Body of pancreas (tissue), 4 donors: Measurements from ENCODE around the gene IGF1R. TPM values are rescaled to one million over a fixed set of nuclear protein-coding genes. Genes with fewer than 3 reads are reported as not detected.

ENCODE experiments used
- ATAC-seq: fragments of 150-250 bp; one replicate; pipeline ENCODE4 v1.9.1; 2016
- DNase-seq, 4 donors: peaks; one replicate each; pipeline ENCODE4 v3.0.0-alpha.2; 2019
- H3K27ac ChIP-seq, 4 donors: fragments of 200-600 bp; sonication (generic); 1 replicate in 3 of 4; 2 replicates in 1 of 4; pipeline versions ENCODE4 v1.5.1 to v1.6.1; 2016 to 2019; ENCODE audit warnings: mild to moderate bottlenecking in 1 of 4, mixed read lengths in 1 of 4, moderate library complexity in 1 of 4
- H3K27me3 ChIP-seq, 2 donors: fragments of 200-600 bp; sonication (generic); one replicate each; pipeline ENCODE4 v1.6.0; 2016; ENCODE audit warnings: mild to moderate bottlenecking in 1 of 2
- H3K36me3 ChIP-seq, 2 donors: fragments of 200-600 bp; sonication (generic); replicated peaks in 1 of 2; 2 replicates each; pipeline ENCODE4 v1.5.1; 2016; ENCODE audit warnings: low read depth in 2 of 2; ENCODE audit not compliant: insufficient read depth in 1 of 2
- H3K4me1 ChIP-seq: fragments of 200-600 bp; sonication (generic); one replicate; pipeline ENCODE4 v1.6.0; 2016
- H3K4me3 ChIP-seq, 2 donors: fragments of 200-600 bp; sonication (generic); 1 replicate in 1 of 2; 2 replicates in 1 of 2; pipeline ENCODE4 v1.5.1; 2016 to 2019
- H3K9me3 ChIP-seq, 3 donors: fragments of 200-600 bp; sonication (generic); 1 replicate in 2 of 3; 2 replicates in 1 of 3; pipeline ENCODE4 v1.5.1; 2016
- POLR2A ChIP-seq, 3 donors: fragments of 450-650 bp; IDR thresholded peaks; one replicate each; pipeline ENCODE4 v1.6.1; 2016; ENCODE audit warnings: antibody characterized with exemption in 3 of 3, mild to moderate bottlenecking in 2 of 3
- WGBS, 2 donors: methylation state at CpG; one replicate each; pipeline ENCODE4 v1.1.5; 2017; 5-methylcytosine and 5-hydroxymethylcytosine counted together
- intact Hi-C: fragments of 100-400 bp; cut with DNase I; formaldehyde crosslinking; loops from one replicate; pipeline ENCODE4 v1.15.1; 2023
- total RNA-seq, 2 donors: library from RNA; depleted of rRNA; stranded (reverse); fragments of >200 nt; gene quantifications; one replicate each; pipeline ENCODE4 v1.1.0, GENCODE V29; 2016
- TF ChIP-seq, protein P1 (sequence below), 7 experiments: fragments of 450-650 bp in 4 of 7; fragments of 200-600 bp in 3 of 7; sonication (generic) in 3 of 7; IDR thresholded peaks; one replicate each; pipeline ENCODE4 v1.5.1; 2016 to 2019; ENCODE audit warnings: antibody characterized with exemption in 7 of 7

The IGF1R gene
- total RNA-seq, 2 donors from 2014 or later = 34.8 to 55.7 TPM

DNA sequence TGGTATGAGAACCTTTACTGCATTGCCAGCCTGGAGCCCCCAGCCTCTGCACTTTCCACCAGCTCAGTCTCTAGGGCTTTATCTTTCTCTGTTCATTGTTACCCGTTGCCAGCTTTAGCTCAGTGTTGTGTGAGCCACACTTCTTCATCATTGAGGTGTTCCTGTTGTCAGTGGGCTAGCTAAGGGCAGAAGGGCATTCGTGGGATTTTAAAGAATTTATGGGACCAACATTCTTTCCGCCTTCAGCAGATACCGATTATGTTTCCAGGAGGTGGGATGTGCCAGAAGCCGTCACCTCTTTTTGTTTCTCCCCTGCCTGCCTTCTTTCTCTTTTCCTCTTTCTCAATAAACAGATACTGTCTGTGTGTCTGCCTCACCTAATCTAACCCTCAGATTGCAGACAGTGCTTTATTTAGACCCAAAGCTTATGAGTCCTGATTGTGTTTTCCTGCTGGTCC, 294.7 kb downstream of the IGF1R start:
- peaks cover 60% of the 10 kb centered on the region for H3K4me1 ChIP-seq
- ATAC-seq = no peak
- H3K36me3 ChIP-seq = peaks cover 0 to 10% of the 10 kb centered on the region in 2 donors
- DNase-seq = no peak
- no peak overlapping the region for H3K4me3 ChIP-seq
- peak overlapping the region in 2 of 4 donors; percentile 21 to 45 for H3K27ac ChIP-seq
- intact Hi-C loops = no loop called here
- 77 to 84% methylated on average over 5 of the region's 5 CpGs for WGBS, 2 donors
- TF ChIP-seq, protein P1, sequence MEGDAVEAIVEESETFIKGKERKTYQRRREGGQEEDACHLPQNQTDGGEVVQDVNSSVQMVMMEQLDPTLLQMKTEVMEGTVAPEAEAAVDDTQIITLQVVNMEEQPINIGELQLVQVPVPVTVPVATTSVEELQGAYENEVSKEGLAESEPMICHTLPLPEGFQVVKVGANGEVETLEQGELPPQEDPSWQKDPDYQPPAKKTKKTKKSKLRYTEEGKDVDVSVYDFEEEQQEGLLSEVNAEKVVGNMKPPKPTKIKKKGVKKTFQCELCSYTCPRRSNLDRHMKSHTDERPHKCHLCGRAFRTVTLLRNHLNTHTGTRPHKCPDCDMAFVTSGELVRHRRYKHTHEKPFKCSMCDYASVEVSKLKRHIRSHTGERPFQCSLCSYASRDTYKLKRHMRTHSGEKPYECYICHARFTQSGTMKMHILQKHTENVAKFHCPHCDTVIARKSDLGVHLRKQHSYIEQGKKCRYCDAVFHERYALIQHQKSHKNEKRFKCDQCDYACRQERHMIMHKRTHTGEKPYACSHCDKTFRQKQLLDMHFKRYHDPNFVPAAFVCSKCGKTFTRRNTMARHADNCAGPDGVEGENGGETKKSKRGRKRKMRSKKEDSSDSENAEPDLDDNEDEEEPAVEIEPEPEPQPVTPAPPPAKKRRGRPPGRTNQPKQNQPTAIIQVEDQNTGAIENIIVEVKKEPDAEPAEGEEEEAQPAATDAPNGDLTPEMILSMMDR (IDR thresholded peaks at IDR 0.05) = no peak
- TF ChIP-seq POLR2A (IDR thresholded peaks at IDR 0.05) = no peak
- no peaks in the 10 kb centered on the region for H3K27me3 ChIP-seq
- no peaks in the 10 kb centered on the region for H3K9me3 ChIP-seq

GRCh38 chr15:98943601-98944151, 295.3 kb downstream of the IGF1R start:
- no peaks in the 10 kb centered on the region for H3K9me3 ChIP-seq
- intact Hi-C loops = no loop called here
- DNase-seq (peak in 2 of 4 donors; percentile 42 to 51), ATAC-seq (peak; percentile 37)
- no peaks in the 10 kb centered on the region for H3K27me3 ChIP-seq
- TF ChIP-seq POLR2A (IDR thresholded peaks at IDR 0.05) = no peak
- TF ChIP-seq, protein P1 (IDR thresholded peaks at IDR 0.05) = no peak
- H3K4me3 ChIP-seq = no peak overlapping the region
- peak overlapping the region in 2 of 4 donors; percentile 21 to 45 for H3K27ac ChIP-seq
- H3K36me3 ChIP-seq = peaks cover 0 to 9% of the 10 kb centered on the region in 2 donors
- WGBS, 2 donors = 37 to 44% methylated on average over 6 of the region's 6 CpGs
- peaks cover 60% of the 10 kb centered on the region for H3K4me1 ChIP-seq

- intact Hi-C loops = no loop called here
Observed at GRCh38 chr15:98946301-98947255, 298.2 kb downstream of the IGF1R start.

DNA sequence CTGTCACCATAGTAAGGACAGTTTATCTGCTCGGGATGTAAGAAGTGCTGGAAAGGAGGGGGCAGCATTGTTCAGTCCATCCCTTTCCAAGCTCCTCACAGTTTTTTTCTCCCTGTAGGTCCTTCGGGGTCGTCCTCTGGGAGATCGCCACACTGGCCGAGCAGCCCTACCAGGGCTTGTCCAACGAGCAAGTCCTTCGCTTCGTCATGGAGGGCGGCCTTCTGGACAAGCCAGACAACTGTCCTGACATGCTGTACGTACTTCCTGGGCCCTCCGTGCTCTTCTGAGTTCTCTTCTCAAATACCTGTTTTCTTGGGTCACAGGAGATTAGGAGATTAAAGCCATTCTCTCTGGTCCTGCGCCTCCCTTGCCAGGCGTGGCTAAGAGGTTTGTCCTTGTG, 300.1 kb downstream of the IGF1R start:
- Histone ChIP-seq H3K9me3 (no peaks in the 10 kb centered on the region), H3K27ac (no peak overlapping the region), H3K4me1 (peaks cover 80% of the 10 kb centered on the region), H3K36me3 (peaks cover 0 to 8% of the 10 kb centered on the region in 2 donors), H3K4me3 (no peak overlapping the region), H3K27me3 (no peaks in the 10 kb centered on the region)
- DNase-seq (no peak), ATAC-seq (no peak)
- 79 to 88% methylated on average over 13 of the region's 13 CpGs for WGBS, 2 donors
- intact Hi-C loops = no loop called here
- TF ChIP-seq POLR2A (IDR thresholded peaks at IDR 0.05) = no peak
- TF ChIP-seq, protein P1 (IDR thresholded peaks at IDR 0.05) = no peak

More at GRCh38 chr15:98946301-98947255, 298.2 kb downstream of the IGF1R start:
- no peaks in the 10 kb centered on the region for H3K27me3 ChIP-seq
- H3K9me3 ChIP-seq = no peaks in the 10 kb centered on the region
- ATAC-seq = no peak
- peaks cover 75% of the 10 kb centered on the region for H3K4me1 ChIP-seq
- no peak for TF ChIP-seq POLR2A (IDR thresholded peaks at IDR 0.05)
- TF ChIP-seq, protein P1 (IDR thresholded peaks at IDR 0.05) = no peak
- peak overlapping the region in 1 of 4 donors; percentile 36 for H3K27ac ChIP-seq
- DNase-seq = peak; percentile 41 to 75 (median 58)
- H3K4me3 ChIP-seq = no peak overlapping the region
- WGBS, 2 donors = 49 to 64% methylated on average over 15 of the region's 15 CpGs
- H3K36me3 ChIP-seq = peaks cover 0 to 8% of the 10 kb centered on the region in 2 donors
